ENCODE results near the gene AMELY.

DNA sequence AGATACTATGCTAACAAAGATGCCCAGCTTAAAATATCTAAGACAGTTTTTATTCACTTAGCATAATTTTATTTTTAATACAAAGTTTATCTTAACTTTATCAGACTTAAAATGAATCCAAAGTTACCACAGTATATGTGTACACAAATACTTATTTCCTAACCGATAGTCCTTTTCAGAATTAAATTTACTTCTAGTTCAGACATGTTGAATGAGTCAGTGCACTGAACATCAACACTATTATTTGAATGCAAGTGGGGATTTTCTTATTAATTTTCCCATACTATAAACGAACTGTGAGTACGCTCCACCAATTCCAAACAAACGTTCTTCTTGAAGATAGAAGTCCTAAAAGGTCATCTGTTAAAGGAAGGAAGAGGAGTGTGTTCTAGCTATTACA lies 38.4 kb upstream of the AMELY start:
- TF ChIP-seq, protein P1, sequence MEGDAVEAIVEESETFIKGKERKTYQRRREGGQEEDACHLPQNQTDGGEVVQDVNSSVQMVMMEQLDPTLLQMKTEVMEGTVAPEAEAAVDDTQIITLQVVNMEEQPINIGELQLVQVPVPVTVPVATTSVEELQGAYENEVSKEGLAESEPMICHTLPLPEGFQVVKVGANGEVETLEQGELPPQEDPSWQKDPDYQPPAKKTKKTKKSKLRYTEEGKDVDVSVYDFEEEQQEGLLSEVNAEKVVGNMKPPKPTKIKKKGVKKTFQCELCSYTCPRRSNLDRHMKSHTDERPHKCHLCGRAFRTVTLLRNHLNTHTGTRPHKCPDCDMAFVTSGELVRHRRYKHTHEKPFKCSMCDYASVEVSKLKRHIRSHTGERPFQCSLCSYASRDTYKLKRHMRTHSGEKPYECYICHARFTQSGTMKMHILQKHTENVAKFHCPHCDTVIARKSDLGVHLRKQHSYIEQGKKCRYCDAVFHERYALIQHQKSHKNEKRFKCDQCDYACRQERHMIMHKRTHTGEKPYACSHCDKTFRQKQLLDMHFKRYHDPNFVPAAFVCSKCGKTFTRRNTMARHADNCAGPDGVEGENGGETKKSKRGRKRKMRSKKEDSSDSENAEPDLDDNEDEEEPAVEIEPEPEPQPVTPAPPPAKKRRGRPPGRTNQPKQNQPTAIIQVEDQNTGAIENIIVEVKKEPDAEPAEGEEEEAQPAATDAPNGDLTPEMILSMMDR (IDR thresholded peaks at IDR 0.05), result no peak
- TF ChIP-seq POLR2A (IDR thresholded peaks at IDR 0.05), result no peak

All from heart left ventricle (tissue), 13 donors.